ENCODE results near the gene FBXO36. TPM values are rescaled to one million over a fixed set of nuclear protein-coding genes. Genes with fewer than 3 reads are reported as not detected.
A peak's percentile ranks its signal among the peaks of the same experiment; 100 is the strongest.

Gene FBXO36
- total RNA-seq, 1 experiment from 2014 or later, result 3.0 TPM

GRCh38 chr2:229901819-229902218 is 20.5 kb upstream of the FBXO36 start:
- Histone ChIP-seq H2BK12ac (ENCODE audit: insufficient read length, low read depth, low read length) (no peak overlapping the region), H2AFZ (ENCODE audit: low read length) (no peak overlapping the region), H3T11ph (ENCODE audit: low read length) (no peak overlapping the region), H3K23me2 (ENCODE audit: insufficient read length, low read depth, low read length, poor library complexity, severe bottlenecking) (no peaks in the 10 kb centered on the region), H4K20me1 (ENCODE audit: control insufficient read depth, insufficient read depth, insufficient read length) (no peaks in the 10 kb centered on the region), H2BK20ac (ENCODE audit: low read depth, low read length, poor library complexity, severe bottlenecking) (no peak overlapping the region), H3K27me3 (ENCODE audit: insufficient read depth, low read length) (no peaks in the 10 kb centered on the region), H3K27ac (ENCODE audit: insufficient read length, low read depth, low read length) (no peak overlapping the region), H4K91ac (ENCODE audit: insufficient read length, low read depth, low read length) (no peak overlapping the region), H3K9ac (ENCODE audit: extremely low read depth, insufficient read length, low read length) (no peak overlapping the region), H3K4me1 (ENCODE audit: insufficient read depth, low read length) (no peaks in the 10 kb centered on the region), H3K79me2 (ENCODE audit: insufficient read depth, low read length) (peaks cover 10% of the 10 kb centered on the region; the same call in 1 of the 2 replicates), H3K79me1 (ENCODE audit: insufficient read depth, low read depth, low read length, poor library complexity, severe bottlenecking) (no peaks in the 10 kb centered on the region), H2BK15ac (ENCODE audit: low read depth, low read length) (no peak overlapping the region), H2BK5ac (ENCODE audit: insufficient read length, low read length) (no peak overlapping the region), H3K56ac (ENCODE audit: insufficient read length, low read depth, low read length) (no peak overlapping the region), H4K5ac (ENCODE audit: insufficient read length, low read depth, low read length) (no peak overlapping the region), H3K4ac (ENCODE audit: low read depth, low read length) (no peak overlapping the region), H3K14ac (ENCODE audit: insufficient read depth, low read length) (no peak overlapping the region), H2BK120ac (ENCODE audit: low read depth, low read length, poor library complexity, severe bottlenecking) (no peak overlapping the region), H3K18ac (ENCODE audit: insufficient read length, low read depth, low read length) (no peak overlapping the region), H3K23ac (ENCODE audit: insufficient read length, low read depth, low read length) (no peak overlapping the region), H4K8ac (replicated peaks; ENCODE audit: insufficient read length, low read depth, low read length) (no peak overlapping the region), H2AK5ac (ENCODE audit: insufficient read length, low read length) (no peak overlapping the region), H3K9me3 (ENCODE audit: control insufficient read depth, low read depth, low read length) (no peaks in the 10 kb centered on the region), H3K4me2 (ENCODE audit: insufficient read depth, insufficient read length, low read length) (no peak overlapping the region)
- no peaks in the 10 kb centered on the region for H3K27me3 Mint-ChIP-seq (ENCODE audit: low read depth)
- no peak for DNase-seq
- TF ChIP-seq, protein P1, sequence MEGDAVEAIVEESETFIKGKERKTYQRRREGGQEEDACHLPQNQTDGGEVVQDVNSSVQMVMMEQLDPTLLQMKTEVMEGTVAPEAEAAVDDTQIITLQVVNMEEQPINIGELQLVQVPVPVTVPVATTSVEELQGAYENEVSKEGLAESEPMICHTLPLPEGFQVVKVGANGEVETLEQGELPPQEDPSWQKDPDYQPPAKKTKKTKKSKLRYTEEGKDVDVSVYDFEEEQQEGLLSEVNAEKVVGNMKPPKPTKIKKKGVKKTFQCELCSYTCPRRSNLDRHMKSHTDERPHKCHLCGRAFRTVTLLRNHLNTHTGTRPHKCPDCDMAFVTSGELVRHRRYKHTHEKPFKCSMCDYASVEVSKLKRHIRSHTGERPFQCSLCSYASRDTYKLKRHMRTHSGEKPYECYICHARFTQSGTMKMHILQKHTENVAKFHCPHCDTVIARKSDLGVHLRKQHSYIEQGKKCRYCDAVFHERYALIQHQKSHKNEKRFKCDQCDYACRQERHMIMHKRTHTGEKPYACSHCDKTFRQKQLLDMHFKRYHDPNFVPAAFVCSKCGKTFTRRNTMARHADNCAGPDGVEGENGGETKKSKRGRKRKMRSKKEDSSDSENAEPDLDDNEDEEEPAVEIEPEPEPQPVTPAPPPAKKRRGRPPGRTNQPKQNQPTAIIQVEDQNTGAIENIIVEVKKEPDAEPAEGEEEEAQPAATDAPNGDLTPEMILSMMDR (conservative IDR thresholded peaks at IDR 0.05), result no peak
- no peak overlapping the region for H3K4me3 Mint-ChIP-seq
- peak overlapping the region in 1 of 3 experiments; percentile 50; a peak in 3 of 7 replicates for H3K27ac Mint-ChIP-seq
- no CpG with 5 or more reads among the region's 3 CpGs for WGBS (ENCODE audit: extremely low coverage, insufficient read length, low lambda C conversion rate)
- H3K36me3 Mint-ChIP-seq (ENCODE audit: insufficient read depth in 1 of 3, low read depth in 3 of 3), result peaks cover 0 to 17% (median 0%) of the 10 kb centered on the region in 3 experiments; a peak in 3 of 7 replicates
- peaks cover 21 to 29% of the 10 kb centered on the region in 2 experiments for H3K4me1 Mint-ChIP-seq
- no peaks in the 10 kb centered on the region for H3K9me3 Mint-ChIP-seq

Measured in H9 (cell line).